WTC11 (cell line): ENCODE measurements around the gene SMCR8. TPM values are rescaled to one million over a fixed set of nuclear protein-coding genes. Genes with fewer than 3 reads are reported as not detected.

Source experiments
- ATAC-seq: fragments of 200-7000 bp; cut with Tn5 transposase; 2 replicates; pipeline ENCODE4 v1.10.0; 2021; ENCODE audit warnings: mild to moderate bottlenecking, moderate library complexity
- CTCF ChIA-PET: fragments of 300-600 bp; sonication (Branson Sonifier 250); formaldehyde crosslinking; loops from one replicate; lab custom pipeline; 2021; ENCODE audit warnings: antibody characterized with exemption; lab: Charles Lee
- POLR2A ChIA-PET: fragments of 350-600 bp; sonication (Branson Sonifier 250); formaldehyde crosslinking; loops from one replicate; lab custom pipeline; 2021; ENCODE audit warnings: antibody characterized with exemption; lab: Charles Lee
- DNase-seq: peaks from one replicate; pipeline ENCODE4 v3.0.0; 2021; ENCODE audit warnings: low spot score
- H3K27ac Mint-ChIP-seq: 2 replicates; pipeline ENCODE4 v1.8.0; 2021; ENCODE audit warnings: mixed read lengths
- H3K27me3 Mint-ChIP-seq: 2 replicates; pipeline ENCODE4 v1.8.0; 2021; ENCODE audit warnings: low read depth, mild to moderate bottlenecking, moderate library complexity, mixed read lengths
- H3K36me3 Mint-ChIP-seq: 2 replicates; pipeline ENCODE4 v1.8.0; 2021; ENCODE audit warnings: mixed read lengths
- H3K4me1 Mint-ChIP-seq: 2 replicates; pipeline ENCODE4 v1.8.0; 2022; ENCODE audit warnings: mixed read lengths
- H3K4me3 Mint-ChIP-seq: 2 replicates; pipeline ENCODE4 v1.8.0; 2021; ENCODE audit warnings: mild to moderate bottlenecking, moderate library complexity, mixed read lengths
- H3K9me3 Mint-ChIP-seq: 2 replicates; pipeline ENCODE4 v1.8.0; 2021; ENCODE audit warnings: mixed read lengths
- ETV6 ChIP-seq: sonication (generic); formaldehyde crosslinking; IDR thresholded peaks from 2 replicates; pipeline ENCODE4 v1.8.1; 2022; ENCODE audit warnings: mild to moderate bottlenecking, missing genetic modification reagents
- FOXK1 ChIP-seq: sonication (generic); formaldehyde crosslinking; IDR thresholded peaks from 2 replicates; pipeline ENCODE4 v1.8.0; 2022; ENCODE audit warnings: mild to moderate bottlenecking, moderate library complexity, missing genetic modification reagents
- GRHL2 ChIP-seq: fragments of 250-450 bp; sonication (Bioruptor Pico); IDR thresholded peaks from 2 replicates; pipeline ENCODE4 v1.8.0; 2022; ENCODE audit warnings: mild to moderate bottlenecking, moderate library complexity; ENCODE audit not compliant: insufficient replicate concordance, severe bottlenecking
- JAZF1 ChIP-seq: fragments of 250-450 bp; sonication (Bioruptor Pico); IDR thresholded peaks from 2 replicates; pipeline ENCODE4 v1.9.0; 2021; ENCODE audit warnings: moderate library complexity, mild to moderate bottlenecking, inconsistent platforms
- KAT7 ChIP-seq: sonication (generic); formaldehyde crosslinking; IDR thresholded peaks from 2 replicates; pipeline ENCODE4 v1.8.1; 2023; ENCODE audit warnings: missing genetic modification reagents, mild to moderate bottlenecking, borderline replicate concordance
- NR2C2 ChIP-seq: sonication (generic); formaldehyde crosslinking; IDR thresholded peaks from 2 replicates; pipeline ENCODE4 v1.8.0; 2022; ENCODE audit warnings: mild to moderate bottlenecking, missing genetic modification reagents
- OVOL2 ChIP-seq: fragments of 250-450 bp; sonication (Bioruptor Pico); IDR thresholded peaks from 2 replicates; pipeline ENCODE4 v1.9.0; 2021; ENCODE audit warnings: mild to moderate bottlenecking, borderline replicate concordance
- SMAD3 ChIP-seq: sonication (generic); formaldehyde crosslinking; IDR thresholded peaks from 2 replicates; pipeline ENCODE4 v1.8.0; 2022; ENCODE audit warnings: missing genetic modification reagents, mild to moderate bottlenecking, borderline replicate concordance
- TCF7 ChIP-seq: sonication (generic); formaldehyde crosslinking; IDR thresholded peaks from 2 replicates; pipeline ENCODE4 v1.8.0; 2022; ENCODE audit warnings: mild to moderate bottlenecking, low read depth, missing genetic modification reagents, moderate library complexity
- ZBTB21 ChIP-seq: sonication (generic); formaldehyde crosslinking; IDR thresholded peaks from 2 replicates; pipeline ENCODE4 v1.8.1; 2023; ENCODE audit warnings: mild to moderate bottlenecking, missing genetic modification reagents, borderline replicate concordance
- ZNF121 ChIP-seq: sonication (generic); formaldehyde crosslinking; IDR thresholded peaks from 2 replicates; pipeline ENCODE4 v1.8.0; 2023; ENCODE audit warnings: missing genetic modification reagents
- ZNF396 ChIP-seq: fragments of 250-450 bp; sonication (Bioruptor Pico); IDR thresholded peaks from 2 replicates; pipeline ENCODE4 v1.8.0; 2021; ENCODE audit warnings: mild to moderate bottlenecking, moderate library complexity, borderline replicate concordance
- total RNA-seq: library from RNA; stranded (reverse); gene quantifications from 3 replicates; pipeline ENCODE4 v1.2.3, GENCODE V29; 2021
- TF ChIP-seq, protein P1 (sequence below): sonication (generic); formaldehyde crosslinking; conservative IDR thresholded peaks from 2 replicates; pipeline ENCODE4 v1.8.1; 2023; ENCODE audit warnings: mild to moderate bottlenecking, low read depth, missing genetic modification reagents, moderate library complexity
- TF ChIP-seq, protein P2 (sequence below): fragments of 250-450 bp; sonication (Bioruptor Pico); IDR thresholded peaks from 2 replicates; pipeline ENCODE4 v1.8.0; 2021; ENCODE audit warnings: mild to moderate bottlenecking
- TF ChIP-seq, protein P3 (sequence below): sonication (generic); formaldehyde crosslinking; IDR thresholded peaks from 2 replicates; pipeline ENCODE4 v1.8.0; 2022; ENCODE audit warnings: missing genetic modification reagents
- TF ChIP-seq, protein P4 (sequence below): fragments of 250-450 bp; sonication (Bioruptor Pico); conservative IDR thresholded peaks from 2 replicates; pipeline ENCODE4 v1.9.0; 2021; ENCODE audit warnings: mild to moderate bottlenecking
- TF ChIP-seq, protein P5 (sequence below): sonication (generic); formaldehyde crosslinking; IDR thresholded peaks from 2 replicates; pipeline ENCODE4 v1.8.1; 2023; ENCODE audit warnings: mild to moderate bottlenecking, missing genetic modification reagents, moderate library complexity
- TF ChIP-seq, protein P6 (sequence below): sonication (generic); formaldehyde crosslinking; IDR thresholded peaks from 2 replicates; pipeline ENCODE4 v1.8.1; 2023; ENCODE audit warnings: mild to moderate bottlenecking, missing genetic modification reagents, moderate library complexity
- TF ChIP-seq, protein P7 (sequence below): fragments of 250-450 bp; sonication (Bioruptor Pico); IDR thresholded peaks from 2 replicates; pipeline ENCODE4 v1.9.0; 2021; ENCODE audit warnings: mild to moderate bottlenecking, borderline replicate concordance

The SMCR8 gene
- total RNA-seq, 1 experiment from 2014 or later, result 19.1 TPM

DNA sequence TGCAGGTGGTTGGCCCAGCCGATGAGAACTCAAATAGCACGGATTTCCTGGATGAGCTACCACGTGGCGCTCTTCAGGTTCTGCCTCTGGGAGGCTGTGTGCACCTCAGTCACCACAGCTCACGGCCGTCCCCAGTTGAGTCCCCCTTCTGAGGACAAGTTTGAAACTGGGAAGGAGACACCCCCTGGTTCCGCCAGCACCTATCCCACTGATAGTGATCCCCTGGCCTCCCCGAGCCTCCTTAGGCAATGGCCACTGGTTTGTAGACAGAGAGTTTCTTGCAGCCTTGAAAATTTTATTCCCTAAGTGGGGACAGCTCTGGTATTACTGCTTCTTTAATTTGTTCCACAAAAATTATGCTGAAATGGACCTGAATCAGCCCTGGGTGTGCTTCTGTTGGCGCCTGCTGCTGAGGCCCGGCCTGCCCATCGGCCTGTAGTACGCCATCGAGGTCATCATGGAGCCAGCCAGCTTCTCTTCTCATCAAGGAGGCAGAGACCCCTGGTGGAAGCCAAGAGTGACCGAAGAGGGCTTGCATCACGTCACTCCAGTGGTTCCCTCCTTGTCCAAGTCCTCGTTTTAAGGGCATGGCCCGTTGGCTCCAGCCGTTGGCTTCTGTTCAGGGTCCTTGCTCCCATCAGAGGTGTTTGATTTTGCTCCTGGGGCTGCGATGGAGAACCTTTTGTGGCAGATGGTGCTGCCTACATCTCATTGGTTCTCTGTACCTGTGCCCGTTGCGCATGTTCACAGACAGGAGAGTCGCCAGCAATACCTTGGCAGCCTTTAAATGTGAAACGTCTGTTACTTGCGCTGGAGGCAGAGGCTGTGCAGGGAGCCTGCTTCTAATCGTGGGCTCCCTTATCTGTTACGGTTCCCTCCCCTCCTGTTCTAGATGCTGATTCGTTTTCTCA, 9.3 kb downstream of the SMCR8 start (continued):
- TF ChIP-seq, protein P1, sequence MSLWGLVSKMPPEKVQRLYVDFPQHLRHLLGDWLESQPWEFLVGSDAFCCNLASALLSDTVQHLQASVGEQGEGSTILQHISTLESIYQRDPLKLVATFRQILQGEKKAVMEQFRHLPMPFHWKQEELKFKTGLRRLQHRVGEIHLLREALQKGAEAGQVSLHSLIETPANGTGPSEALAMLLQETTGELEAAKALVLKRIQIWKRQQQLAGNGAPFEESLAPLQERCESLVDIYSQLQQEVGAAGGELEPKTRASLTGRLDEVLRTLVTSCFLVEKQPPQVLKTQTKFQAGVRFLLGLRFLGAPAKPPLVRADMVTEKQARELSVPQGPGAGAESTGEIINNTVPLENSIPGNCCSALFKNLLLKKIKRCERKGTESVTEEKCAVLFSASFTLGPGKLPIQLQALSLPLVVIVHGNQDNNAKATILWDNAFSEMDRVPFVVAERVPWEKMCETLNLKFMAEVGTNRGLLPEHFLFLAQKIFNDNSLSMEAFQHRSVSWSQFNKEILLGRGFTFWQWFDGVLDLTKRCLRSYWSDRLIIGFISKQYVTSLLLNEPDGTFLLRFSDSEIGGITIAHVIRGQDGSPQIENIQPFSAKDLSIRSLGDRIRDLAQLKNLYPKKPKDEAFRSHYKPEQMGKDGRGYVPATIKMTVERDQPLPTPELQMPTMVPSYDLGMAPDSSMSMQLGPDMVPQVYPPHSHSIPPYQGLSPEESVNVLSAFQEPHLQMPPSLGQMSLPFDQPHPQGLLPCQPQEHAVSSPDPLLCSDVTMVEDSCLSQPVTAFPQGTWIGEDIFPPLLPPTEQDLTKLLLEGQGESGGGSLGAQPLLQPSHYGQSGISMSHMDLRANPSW (CRISPR knock-in tag), result no peak
- TF ChIP-seq, protein P2, sequence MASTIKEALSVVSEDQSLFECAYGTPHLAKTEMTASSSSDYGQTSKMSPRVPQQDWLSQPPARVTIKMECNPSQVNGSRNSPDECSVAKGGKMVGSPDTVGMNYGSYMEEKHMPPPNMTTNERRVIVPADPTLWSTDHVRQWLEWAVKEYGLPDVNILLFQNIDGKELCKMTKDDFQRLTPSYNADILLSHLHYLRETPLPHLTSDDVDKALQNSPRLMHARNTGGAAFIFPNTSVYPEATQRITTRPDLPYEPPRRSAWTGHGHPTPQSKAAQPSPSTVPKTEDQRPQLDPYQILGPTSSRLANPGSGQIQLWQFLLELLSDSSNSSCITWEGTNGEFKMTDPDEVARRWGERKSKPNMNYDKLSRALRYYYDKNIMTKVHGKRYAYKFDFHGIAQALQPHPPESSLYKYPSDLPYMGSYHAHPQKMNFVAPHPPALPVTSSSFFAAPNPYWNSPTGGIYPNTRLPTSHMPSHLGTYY (CRISPR knock-in tag), result no peak
- TF ChIP-seq NR2C2 (CRISPR knock-in tag) (no peak), ZBTB21 (CRISPR knock-in tag) (no peak), JAZF1 (CRISPR knock-in tag) (no peak), OVOL2 (CRISPR knock-in tag) (no peak), ETV6 (no peak), GRHL2 (CRISPR knock-in tag) (no peak), FOXK1 (CRISPR knock-in tag) (no peak), SMAD3 (no peak), KAT7 (no peak)
- TF ChIP-seq, protein P3, sequence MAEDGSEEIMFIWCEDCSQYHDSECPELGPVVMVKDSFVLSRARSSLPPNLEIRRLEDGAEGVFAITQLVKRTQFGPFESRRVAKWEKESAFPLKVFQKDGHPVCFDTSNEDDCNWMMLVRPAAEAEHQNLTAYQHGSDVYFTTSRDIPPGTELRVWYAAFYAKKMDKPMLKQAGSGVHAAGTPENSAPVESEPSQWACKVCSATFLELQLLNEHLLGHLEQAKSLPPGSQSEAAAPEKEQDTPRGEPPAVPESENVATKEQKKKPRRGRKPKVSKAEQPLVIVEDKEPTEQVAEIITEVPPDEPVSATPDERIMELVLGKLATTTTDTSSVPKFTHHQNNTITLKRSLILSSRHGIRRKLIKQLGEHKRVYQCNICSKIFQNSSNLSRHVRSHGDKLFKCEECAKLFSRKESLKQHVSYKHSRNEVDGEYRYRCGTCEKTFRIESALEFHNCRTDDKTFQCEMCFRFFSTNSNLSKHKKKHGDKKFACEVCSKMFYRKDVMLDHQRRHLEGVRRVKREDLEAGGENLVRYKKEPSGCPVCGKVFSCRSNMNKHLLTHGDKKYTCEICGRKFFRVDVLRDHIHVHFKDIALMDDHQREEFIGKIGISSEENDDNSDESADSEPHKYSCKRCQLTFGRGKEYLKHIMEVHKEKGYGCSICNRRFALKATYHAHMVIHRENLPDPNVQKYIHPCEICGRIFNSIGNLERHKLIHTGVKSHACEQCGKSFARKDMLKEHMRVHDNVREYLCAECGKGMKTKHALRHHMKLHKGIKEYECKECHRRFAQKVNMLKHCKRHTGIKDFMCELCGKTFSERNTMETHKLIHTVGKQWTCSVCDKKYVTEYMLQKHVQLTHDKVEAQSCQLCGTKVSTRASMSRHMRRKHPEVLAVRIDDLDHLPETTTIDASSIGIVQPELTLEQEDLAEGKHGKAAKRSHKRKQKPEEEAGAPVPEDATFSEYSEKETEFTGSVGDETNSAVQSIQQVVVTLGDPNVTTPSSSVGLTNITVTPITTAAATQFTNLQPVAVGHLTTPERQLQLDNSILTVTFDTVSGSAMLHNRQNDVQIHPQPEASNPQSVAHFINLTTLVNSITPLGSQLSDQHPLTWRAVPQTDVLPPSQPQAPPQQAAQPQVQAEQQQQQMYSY, result no peak
- TF ChIP-seq, protein P4, sequence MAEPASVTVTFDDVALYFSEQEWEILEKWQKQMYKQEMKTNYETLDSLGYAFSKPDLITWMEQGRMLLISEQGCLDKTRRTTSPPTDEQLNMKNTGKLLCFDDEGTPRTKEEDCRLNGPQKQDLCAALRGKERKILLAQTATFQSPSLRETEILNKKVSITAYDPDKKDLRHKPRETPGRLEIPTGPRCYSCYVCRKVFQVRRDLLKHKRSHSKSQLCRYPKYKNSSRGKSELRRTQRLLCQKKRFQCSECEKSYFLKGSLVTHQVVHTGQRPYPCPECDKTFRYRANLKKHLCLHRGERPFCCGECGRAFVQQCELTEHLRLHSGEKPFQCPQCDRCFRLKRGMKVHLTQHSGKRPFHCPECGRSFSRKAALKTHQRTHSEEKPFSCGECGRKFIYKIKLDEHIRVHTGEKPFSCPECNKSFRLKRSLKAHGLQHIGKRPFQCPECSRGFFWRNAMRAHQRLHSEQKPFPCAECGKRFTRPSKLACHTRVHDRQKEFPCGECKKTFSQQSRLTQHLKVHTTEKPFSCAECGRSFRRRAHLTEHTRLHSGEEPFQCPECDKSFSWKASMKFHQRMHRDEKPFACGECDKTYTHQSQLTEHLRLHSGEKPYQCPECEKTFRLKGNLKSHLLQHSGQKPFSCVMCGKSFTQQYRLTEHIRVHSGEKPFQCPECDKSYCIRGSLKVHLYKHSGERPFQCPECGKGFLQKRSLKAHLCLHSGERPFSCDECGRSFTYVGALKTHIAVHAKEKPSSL (CRISPR knock-in tag), result no peak
- TF ChIP-seq, all 79 proteins: peak for 0

DNA sequence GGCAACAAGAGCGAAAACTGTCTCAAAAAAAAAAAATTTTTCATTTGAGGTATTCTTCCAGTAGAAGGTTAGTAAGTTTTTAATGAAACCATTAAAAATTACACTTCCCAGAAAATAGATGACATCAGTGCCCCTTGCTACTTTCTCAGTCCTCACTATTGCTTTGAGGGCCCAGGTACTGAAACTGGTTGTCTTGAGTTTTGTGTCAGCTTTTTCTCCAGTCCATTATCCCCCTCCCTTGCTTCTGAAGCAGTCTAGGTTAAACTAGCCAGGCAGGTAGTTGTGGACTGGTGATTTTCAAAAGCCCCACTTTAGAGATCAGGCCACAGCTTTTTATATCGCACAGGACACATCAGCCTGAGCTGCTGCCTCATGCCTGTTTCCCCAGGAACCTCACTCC, 10.9 kb downstream of the SMCR8 start:
- ChIA-PET CTCF (no interaction called here), POLR2A (no interaction called here)
- no peak for DNase-seq
- ATAC-seq, result no peak
- no peak overlapping the region for H3K4me3 Mint-ChIP-seq
- no peaks in the 10 kb centered on the region for H3K4me1 Mint-ChIP-seq
- no peaks in the 10 kb centered on the region for H3K9me3 Mint-ChIP-seq
- H3K27ac Mint-ChIP-seq, result peak overlapping the region; percentile 43; the same call in 1 of the 2 replicates
- H3K27me3 Mint-ChIP-seq, result no peaks in the 10 kb centered on the region
- H3K36me3 Mint-ChIP-seq, result peaks cover 44% of the 10 kb centered on the region
- TF ChIP-seq ZNF396 (CRISPR knock-in tag) (no peak), TCF7 (CRISPR knock-in tag) (no peak), ZNF121 (CRISPR knock-in tag) (no peak), KAT7 (no peak)
- TF ChIP-seq, protein P5, sequence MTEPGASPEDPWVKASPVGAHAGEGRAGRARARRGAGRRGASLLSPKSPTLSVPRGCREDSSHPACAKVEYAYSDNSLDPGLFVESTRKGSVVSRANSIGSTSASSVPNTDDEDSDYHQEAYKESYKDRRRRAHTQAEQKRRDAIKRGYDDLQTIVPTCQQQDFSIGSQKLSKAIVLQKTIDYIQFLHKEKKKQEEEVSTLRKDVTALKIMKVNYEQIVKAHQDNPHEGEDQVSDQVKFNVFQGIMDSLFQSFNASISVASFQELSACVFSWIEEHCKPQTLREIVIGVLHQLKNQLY, result no peak
- TF ChIP-seq, protein P6, sequence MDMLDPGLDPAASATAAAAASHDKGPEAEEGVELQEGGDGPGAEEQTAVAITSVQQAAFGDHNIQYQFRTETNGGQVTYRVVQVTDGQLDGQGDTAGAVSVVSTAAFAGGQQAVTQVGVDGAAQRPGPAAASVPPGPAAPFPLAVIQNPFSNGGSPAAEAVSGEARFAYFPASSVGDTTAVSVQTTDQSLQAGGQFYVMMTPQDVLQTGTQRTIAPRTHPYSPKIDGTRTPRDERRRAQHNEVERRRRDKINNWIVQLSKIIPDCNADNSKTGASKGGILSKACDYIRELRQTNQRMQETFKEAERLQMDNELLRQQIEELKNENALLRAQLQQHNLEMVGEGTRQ (CRISPR knock-in tag), result no peak
- TF ChIP-seq, protein P7, sequence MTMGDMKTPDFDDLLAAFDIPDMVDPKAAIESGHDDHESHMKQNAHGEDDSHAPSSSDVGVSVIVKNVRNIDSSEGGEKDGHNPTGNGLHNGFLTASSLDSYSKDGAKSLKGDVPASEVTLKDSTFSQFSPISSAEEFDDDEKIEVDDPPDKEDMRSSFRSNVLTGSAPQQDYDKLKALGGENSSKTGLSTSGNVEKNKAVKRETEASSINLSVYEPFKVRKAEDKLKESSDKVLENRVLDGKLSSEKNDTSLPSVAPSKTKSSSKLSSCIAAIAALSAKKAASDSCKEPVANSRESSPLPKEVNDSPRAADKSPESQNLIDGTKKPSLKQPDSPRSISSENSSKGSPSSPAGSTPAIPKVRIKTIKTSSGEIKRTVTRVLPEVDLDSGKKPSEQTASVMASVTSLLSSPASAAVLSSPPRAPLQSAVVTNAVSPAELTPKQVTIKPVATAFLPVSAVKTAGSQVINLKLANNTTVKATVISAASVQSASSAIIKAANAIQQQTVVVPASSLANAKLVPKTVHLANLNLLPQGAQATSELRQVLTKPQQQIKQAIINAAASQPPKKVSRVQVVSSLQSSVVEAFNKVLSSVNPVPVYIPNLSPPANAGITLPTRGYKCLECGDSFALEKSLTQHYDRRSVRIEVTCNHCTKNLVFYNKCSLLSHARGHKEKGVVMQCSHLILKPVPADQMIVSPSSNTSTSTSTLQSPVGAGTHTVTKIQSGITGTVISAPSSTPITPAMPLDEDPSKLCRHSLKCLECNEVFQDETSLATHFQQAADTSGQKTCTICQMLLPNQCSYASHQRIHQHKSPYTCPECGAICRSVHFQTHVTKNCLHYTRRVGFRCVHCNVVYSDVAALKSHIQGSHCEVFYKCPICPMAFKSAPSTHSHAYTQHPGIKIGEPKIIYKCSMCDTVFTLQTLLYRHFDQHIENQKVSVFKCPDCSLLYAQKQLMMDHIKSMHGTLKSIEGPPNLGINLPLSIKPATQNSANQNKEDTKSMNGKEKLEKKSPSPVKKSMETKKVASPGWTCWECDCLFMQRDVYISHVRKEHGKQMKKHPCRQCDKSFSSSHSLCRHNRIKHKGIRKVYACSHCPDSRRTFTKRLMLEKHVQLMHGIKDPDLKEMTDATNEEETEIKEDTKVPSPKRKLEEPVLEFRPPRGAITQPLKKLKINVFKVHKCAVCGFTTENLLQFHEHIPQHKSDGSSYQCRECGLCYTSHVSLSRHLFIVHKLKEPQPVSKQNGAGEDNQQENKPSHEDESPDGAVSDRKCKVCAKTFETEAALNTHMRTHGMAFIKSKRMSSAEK, result no peak
